K562 (cell line): ENCODE measurements around the gene GNAI2. TPM values are rescaled to one million over a fixed set of nuclear protein-coding genes. Genes with fewer than 3 reads are reported as not detected.
A peak's percentile ranks its signal among the peaks of the same experiment; 100 is the strongest.

ENCODE experiments used
- ESRRA ChIP-seq: fragments of 450-650 bp; IDR thresholded peaks from 2 replicates; pipeline ENCODE4 v1.6.1; 2014; ENCODE audit warnings: low read depth, mild to moderate bottlenecking, moderate library complexity, borderline replicate concordance
- HMGN3 ChIP-seq: IDR thresholded peaks from 2 replicates; pipeline ENCODE4 v1.6.1; 2011; ENCODE audit warnings: borderline replicate concordance, low read depth, mild to moderate bottlenecking, mixed read lengths, low read length; ENCODE audit not compliant: insufficient read length; ENCODE audit errors: extremely low read depth
- JUND ChIP-seq, 2 experiments: IDR thresholded peaks; 2 replicates in 1 of 2; 3 replicates in 1 of 2; pipeline ENCODE4 v1.6.1; 2011; ENCODE audit warnings: borderline replicate concordance in 2 of 2, low read depth in 2 of 2, low read length in 2 of 2, improper control_type of control experiment in 1 of 2, missing biosample characterization in 1 of 2, missing genetic modification characterization in 1 of 2, missing genetic modification reagents in 1 of 2
- MCM2 ChIP-seq: fragments of 450-650 bp; IDR thresholded peaks from 2 replicates; pipeline ENCODE4 v1.6.1; 2017; ENCODE audit warnings: low read depth, mild to moderate bottlenecking
- MCM7 ChIP-seq, 2 experiments: fragments of 450-650 bp; IDR thresholded peaks; 2 replicates each; pipeline ENCODE4 v1.6.1; 2016 to 2018
- MTF1 ChIP-seq: fragments of 250-450 bp; sonication (Bioruptor Pico); IDR thresholded peaks from 2 replicates; pipeline ENCODE4 v1.9.0; 2021; ENCODE audit warnings: moderate library complexity, mild to moderate bottlenecking, inconsistent platforms, borderline replicate concordance
- ZC3H4 ChIP-seq: sonication (generic); formaldehyde crosslinking; IDR thresholded peaks from 2 replicates; pipeline ENCODE4 v1.9.0; 2021; ENCODE audit warnings: missing genetic modification reagents, borderline replicate concordance
- ZKSCAN1 ChIP-seq: fragments of 150-350 bp; IDR thresholded peaks from 2 replicates; pipeline ENCODE4 v1.6.1; 2016; ENCODE audit warnings: low read depth, low read length
- ZNF212 ChIP-seq: fragments of 450-650 bp; formaldehyde crosslinking; IDR thresholded peaks from 2 replicates; pipeline ENCODE4 v1.4.0; 2020; ENCODE audit warnings: mild to moderate bottlenecking
- ZNF232 ChIP-seq: sonication (generic); formaldehyde crosslinking; IDR thresholded peaks from 2 replicates; pipeline ENCODE4 v1.8.0; 2022; ENCODE audit warnings: mild to moderate bottlenecking, missing genetic modification reagents
- ZSCAN32 ChIP-seq: fragments of 450-650 bp; formaldehyde crosslinking; IDR thresholded peaks from 2 replicates; pipeline ENCODE4 v1.4.0; 2020; ENCODE audit warnings: mild to moderate bottlenecking, moderate library complexity
- polyA plus RNA-seq, 8 experiments: library from polyadenylated mRNA; depleted of rRNA in 4 of 8; stranded (reverse) in 5 of 8; unstranded in 3 of 8; fragments of >200 nt; fragmentation: Nextera tagmentation in 2 of 8; fragmentation: Illumina TruSeq in 1 of 8; extraction: Ambion mirVana in 2 of 8; extraction: Trizol in 1 of 8; gene quantifications; 2 replicates each; pipeline versions ENCODE4 v1.2.1 to v1.2.3, GENCODE V29; 2011 to 2014; ENCODE audit warnings: inconsistent platforms in 1 of 8, missing spikeins in 1 of 8
- total RNA-seq, 7 experiments: library from RNA; depleted of rRNA in 6 of 7; stranded (reverse); fragments of >200 nt in 6 of 7; fragmentation: Illumina TruSeq in 2 of 7; extraction: Trizol in 2 of 7; gene quantifications; 2 replicates each; pipeline versions ENCODE4 v1.2.1 to v1.2.3, GENCODE V29; 2011 to 2021; ENCODE audit warnings: low replicate concordance in 1 of 7
- TF ChIP-seq, protein P1 (sequence below): fragments of 450-650 bp; IDR thresholded peaks from 2 replicates; pipeline ENCODE4 v1.6.1; 2016; ENCODE audit warnings: antibody characterized with exemption
- TF ChIP-seq, protein P2 (sequence below): fragments of 450-650 bp; formaldehyde crosslinking; IDR thresholded peaks from 2 replicates; pipeline ENCODE4 v1.4.0; 2020; ENCODE audit warnings: mild to moderate bottlenecking, moderate library complexity
- TF ChIP-seq, protein P3 (sequence below): fragments of 450-650 bp; IDR thresholded peaks from 2 replicates; pipeline ENCODE4 v1.6.1; 2016; ENCODE audit warnings: low read depth

The GNAI2 gene
- total and polyA plus RNA-seq, 9 of the 15 experiments (the other 6 are each of a cell fraction or from before 2014, with no cell fraction given), result 1.1 to 72.2 (median 42.7) TPM

DNA sequence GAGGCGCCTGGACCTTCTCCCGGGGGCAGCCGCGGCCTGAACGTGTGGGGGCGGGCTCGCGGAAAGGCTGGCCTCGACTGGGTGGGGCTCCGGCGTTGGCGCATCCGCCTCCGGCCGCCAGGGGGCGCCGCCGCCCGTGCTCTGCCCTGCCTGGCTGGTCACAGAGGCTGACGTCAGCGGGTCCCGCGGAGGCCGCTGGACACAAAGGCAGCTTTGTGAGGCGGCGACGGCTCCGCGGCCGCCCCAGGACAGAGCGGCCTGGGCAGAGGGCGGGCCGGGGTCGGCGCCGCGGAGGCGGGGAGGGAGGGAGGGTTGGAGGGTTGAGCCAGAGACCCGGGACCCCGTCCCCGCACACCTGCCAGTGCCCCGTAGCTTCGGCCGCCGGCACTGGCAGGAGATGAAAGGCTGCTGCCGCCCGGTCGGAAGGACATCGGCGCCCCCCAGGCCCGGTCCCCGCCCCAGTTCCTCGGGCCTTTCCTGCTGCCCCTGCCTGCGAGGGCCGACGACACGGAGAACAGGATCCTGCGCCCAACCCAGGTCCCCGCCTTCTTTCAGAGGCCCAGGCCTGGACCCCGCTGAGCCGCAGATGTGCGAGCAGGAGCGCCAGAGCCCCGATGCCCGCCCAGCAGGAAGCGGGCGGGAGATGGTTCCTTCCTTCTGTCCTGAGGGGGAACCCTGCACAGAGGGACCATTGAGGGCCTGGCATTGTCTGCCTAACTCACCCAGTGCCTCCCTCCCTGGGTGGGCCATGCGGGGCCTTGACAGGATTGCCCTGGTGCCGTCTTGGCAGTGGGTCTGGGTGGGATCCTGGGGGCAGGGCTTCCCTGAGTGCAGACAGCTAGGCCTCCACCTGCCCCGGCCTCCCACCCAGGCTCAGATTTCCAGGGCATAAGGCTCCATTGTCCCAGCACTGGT lies 24.3 kb downstream of the GNAI2 start (continued):
- TF ChIP-seq ZKSCAN1 (no peak), ZNF212 (CRISPR knock-in tag) (peak; percentile 51; the same call in 1 of the 2 replicates), HMGN3 (peak; percentile 81), ZSCAN32 (CRISPR knock-in tag) (no peak), ZNF232 (no peak), ESRRA (peak; percentile 32; the same call in 1 of the 2 replicates), MCM7 (IDR thresholded peaks at IDR 0.05) (no peak), MTF1 (no peak), MCM2 (no peak), ZC3H4 (no peak), JUND (IDR thresholded peaks at IDR 0.05; ENCODE audit: borderline replicate concordance, low read depth, low read length) (peak; percentile 95), JUND (tag; IDR thresholded peaks at IDR 0.05; ENCODE audit: borderline replicate concordance, low read depth, low read length) (peak; percentile 88; the same call in 1 of the 3 replicates)
- TF ChIP-seq, protein P1, sequence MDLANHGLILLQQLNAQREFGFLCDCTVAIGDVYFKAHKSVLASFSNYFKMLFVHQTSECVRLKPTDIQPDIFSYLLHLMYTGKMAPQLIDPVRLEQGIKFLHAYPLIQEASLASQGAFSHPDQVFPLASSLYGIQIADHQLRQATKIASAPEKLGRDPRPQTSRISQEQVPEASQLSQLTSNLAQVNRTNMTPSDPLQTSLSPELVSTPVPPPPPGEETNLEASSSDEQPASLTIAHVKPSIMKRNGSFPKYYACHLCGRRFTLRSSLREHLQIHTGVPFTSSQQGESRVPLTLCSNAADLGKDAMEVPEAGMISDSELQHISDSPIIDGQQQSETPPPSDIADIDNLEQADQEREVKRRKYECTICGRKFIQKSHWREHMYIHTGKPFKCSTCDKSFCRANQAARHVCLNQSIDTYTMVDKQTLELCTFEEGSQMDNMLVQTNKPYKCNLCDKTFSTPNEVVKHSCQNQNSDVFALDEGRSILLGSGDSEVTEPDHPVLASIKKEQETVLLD, result no peak
- TF ChIP-seq, protein P2, sequence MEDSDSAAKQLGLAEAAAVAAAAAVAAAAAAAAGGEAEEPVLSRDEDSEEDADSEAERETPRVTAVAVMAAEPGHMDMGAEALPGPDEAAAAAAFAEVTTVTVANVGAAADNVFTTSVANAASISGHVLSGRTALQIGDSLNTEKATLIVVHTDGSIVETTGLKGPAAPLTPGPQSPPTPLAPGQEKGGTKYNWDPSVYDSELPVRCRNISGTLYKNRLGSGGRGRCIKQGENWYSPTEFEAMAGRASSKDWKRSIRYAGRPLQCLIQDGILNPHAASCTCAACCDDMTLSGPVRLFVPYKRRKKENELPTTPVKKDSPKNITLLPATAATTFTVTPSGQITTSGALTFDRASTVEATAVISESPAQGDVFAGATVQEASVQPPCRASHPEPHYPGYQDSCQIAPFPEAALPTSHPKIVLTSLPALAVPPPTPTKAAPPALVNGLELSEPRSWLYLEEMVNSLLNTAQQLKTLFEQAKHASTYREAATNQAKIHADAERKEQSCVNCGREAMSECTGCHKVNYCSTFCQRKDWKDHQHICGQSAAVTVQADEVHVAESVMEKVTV (CRISPR knock-in tag), result 0 out of 2 replicates have a peak, but pooled peaks have one; percentile 17
- TF ChIP-seq, protein P3, sequence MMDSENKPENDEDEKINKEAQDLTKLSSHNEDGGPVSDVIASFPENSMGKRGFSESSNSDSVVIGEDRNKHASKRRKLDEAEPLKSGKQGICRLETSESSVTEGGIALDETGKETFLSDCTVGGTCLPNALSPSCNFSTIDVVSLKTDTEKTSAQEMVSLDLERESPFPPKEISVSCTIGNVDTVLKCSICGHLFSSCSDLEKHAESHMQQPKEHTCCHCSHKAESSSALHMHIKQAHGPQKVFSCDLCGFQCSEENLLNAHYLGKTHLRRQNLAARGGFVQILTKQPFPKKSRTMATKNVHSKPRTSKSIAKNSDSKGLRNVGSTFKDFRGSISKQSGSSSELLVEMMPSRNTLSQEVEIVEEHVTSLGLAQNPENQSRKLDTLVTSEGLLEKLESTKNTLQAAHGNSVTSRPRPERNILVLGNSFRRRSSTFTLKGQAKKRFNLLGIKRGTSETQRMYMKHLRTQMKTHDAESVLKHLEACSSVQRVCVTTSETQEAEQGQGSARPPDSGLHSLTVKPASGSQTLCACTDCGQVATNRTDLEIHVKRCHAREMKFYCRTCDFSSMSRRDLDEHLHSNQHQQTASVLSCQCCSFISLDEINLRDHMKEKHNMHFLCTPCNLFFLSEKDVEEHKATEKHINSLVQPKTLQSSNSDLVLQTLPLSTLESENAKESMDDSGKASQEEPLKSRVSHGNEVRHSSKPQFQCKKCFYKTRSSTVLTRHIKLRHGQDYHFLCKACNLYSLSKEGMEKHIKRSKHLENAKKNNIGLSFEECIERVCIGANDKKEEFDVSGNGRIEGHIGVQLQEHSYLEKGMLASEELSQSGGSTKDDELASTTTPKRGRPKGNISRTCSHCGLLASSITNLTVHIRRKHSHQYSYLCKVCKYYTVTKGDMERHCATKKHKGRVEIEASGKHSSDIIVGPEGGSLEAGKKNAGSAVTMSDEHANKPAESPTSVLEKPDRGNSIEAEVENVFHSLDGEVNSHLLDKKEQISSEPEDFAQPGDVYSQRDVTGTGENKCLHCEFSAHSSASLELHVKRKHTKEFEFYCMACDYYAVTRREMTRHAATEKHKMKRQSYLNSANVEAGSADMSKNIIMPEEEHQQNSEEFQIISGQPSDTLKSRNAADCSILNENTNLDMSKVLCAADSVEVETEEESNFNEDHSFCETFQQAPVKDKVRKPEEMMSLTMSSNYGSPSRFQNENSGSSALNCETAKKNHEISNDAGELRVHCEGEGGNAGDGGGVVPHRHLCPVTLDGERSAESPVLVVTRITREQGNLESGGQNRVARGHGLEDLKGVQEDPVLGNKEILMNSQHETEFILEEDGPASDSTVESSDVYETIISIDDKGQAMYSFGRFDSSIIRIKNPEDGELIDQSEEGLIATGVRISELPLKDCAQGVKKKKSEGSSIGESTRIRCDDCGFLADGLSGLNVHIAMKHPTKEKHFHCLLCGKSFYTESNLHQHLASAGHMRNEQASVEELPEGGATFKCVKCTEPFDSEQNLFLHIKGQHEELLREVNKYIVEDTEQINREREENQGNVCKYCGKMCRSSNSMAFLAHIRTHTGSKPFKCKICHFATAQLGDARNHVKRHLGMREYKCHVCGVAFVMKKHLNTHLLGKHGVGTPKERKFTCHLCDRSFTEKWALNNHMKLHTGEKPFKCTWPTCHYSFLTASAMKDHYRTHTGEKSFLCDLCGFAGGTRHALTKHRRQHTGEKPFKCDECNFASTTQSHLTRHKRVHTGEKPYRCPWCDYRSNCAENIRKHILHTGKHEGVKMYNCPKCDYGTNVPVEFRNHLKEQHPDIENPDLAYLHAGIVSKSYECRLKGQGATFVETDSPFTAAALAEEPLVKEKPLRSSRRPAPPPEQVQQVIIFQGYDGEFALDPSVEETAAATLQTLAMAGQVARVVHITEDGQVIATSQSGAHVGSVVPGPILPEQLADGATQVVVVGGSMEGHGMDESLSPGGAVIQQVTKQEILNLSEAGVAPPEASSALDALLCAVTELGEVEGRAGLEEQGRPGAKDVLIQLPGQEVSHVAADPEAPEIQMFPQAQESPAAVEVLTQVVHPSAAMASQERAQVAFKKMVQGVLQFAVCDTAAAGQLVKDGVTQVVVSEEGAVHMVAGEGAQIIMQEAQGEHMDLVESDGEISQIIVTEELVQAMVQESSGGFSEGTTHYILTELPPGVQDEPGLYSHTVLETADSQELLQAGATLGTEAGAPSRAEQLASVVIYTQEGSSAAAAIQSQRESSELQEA, result no peak
